ENCODE data around the gene FYN. TPM values are rescaled to one million over a fixed set of nuclear protein-coding genes. Genes with fewer than 3 reads are reported as not detected.
A peak's percentile ranks its signal among the peaks of the same experiment; 100 is the strongest.

FYN gene
- total RNA-seq, 1 experiment from 2014 or later, result 249 TPM

- H3K27ac ChIP-seq (ENCODE audit: low read length), result peak overlapping the region; percentile 35; the same call in 1 of the 2 replicates
- H4K20me1 ChIP-seq (ENCODE audit: insufficient read depth, low read depth, low read length), result no peaks in the 10 kb centered on the region
- no peak overlapping the region for H2AFZ ChIP-seq (ENCODE audit: low read length)
- no peaks in the 10 kb centered on the region for H3K9me3 ChIP-seq (ENCODE audit: low read length)
- peaks cover 27% of the 10 kb centered on the region for H3K36me3 ChIP-seq (ENCODE audit: insufficient read depth, low read length)
- H3K9me2 ChIP-seq (replicated peaks; ENCODE audit: insufficient read depth, low read length), result no peaks in the 10 kb centered on the region
- peak overlapping the region; percentile 45 for H3K4me2 ChIP-seq (ENCODE audit: low read depth, low read length, poor library complexity, severe bottlenecking)
- H3K9ac ChIP-seq (ENCODE audit: low read length), result no peak overlapping the region
- H3K4me3 ChIP-seq (ENCODE audit: low read length), result no peak overlapping the region
- no peaks in the 10 kb centered on the region for H3K27me3 ChIP-seq (ENCODE audit: low read length)
- DNase-seq, result no peak
- peaks cover 12% of the 10 kb centered on the region; the same call in 1 of the 2 replicates for H3K79me2 ChIP-seq (ENCODE audit: low read length)
- H3K4me1 ChIP-seq (ENCODE audit: low read length), result peaks cover 42% of the 10 kb centered on the region
Observed at GRCh38 chr6:111710911-111711310, 162.3 kb downstream of the FYN start.

GRCh38 chr6:111710439-111710838 is 162.8 kb downstream of the FYN start:
- peaks cover 12% of the 10 kb centered on the region; the same call in 1 of the 2 replicates for H3K79me2 ChIP-seq (ENCODE audit: low read length)
- no peaks in the 10 kb centered on the region for H4K20me1 ChIP-seq (ENCODE audit: insufficient read depth, low read depth, low read length)
- peak overlapping the region; percentile 35 for H3K27ac ChIP-seq (ENCODE audit: low read length)
- H3K9me3 ChIP-seq (ENCODE audit: low read length), result no peaks in the 10 kb centered on the region
- H3K4me2 ChIP-seq (ENCODE audit: low read depth, low read length, poor library complexity, severe bottlenecking), result peak overlapping the region; percentile 45
- H3K36me3 ChIP-seq (ENCODE audit: insufficient read depth, low read length), result peaks cover 29% of the 10 kb centered on the region
- DNase-seq, result no peak
- H3K9ac ChIP-seq (ENCODE audit: low read length), result no peak overlapping the region; the same call in 1 of the 2 replicates
- no peak overlapping the region for H2AFZ ChIP-seq (ENCODE audit: low read length)
- H3K4me1 ChIP-seq (ENCODE audit: low read length), result peaks cover 43% of the 10 kb centered on the region
- no peaks in the 10 kb centered on the region for H3K27me3 ChIP-seq (ENCODE audit: low read length)
- H3K4me3 ChIP-seq (ENCODE audit: low read length), result peak overlapping the region; percentile 22; the same call in 1 of the 2 replicates
- H3K9me2 ChIP-seq (replicated peaks; ENCODE audit: insufficient read depth, low read length), result no peaks in the 10 kb centered on the region

GRCh38 chr6:111709615-111710398 is 163.4 kb downstream of the FYN start:
- H3K79me2 ChIP-seq (ENCODE audit: low read length), result peaks cover 12% of the 10 kb centered on the region; the same call in 1 of the 2 replicates
- no peaks in the 10 kb centered on the region for H3K27me3 ChIP-seq (ENCODE audit: low read length)
- peak overlapping the region; percentile 45 for H3K4me2 ChIP-seq (ENCODE audit: low read depth, low read length, poor library complexity, severe bottlenecking)
- no peaks in the 10 kb centered on the region for H4K20me1 ChIP-seq (ENCODE audit: insufficient read depth, low read depth, low read length)
- H2AFZ ChIP-seq (ENCODE audit: low read length), result no peak overlapping the region
- no peaks in the 10 kb centered on the region for H3K9me2 ChIP-seq (replicated peaks; ENCODE audit: insufficient read depth, low read length)
- H3K36me3 ChIP-seq (ENCODE audit: insufficient read depth, low read length), result peaks cover 29% of the 10 kb centered on the region
- peak overlapping the region; percentile 35 for H3K27ac ChIP-seq (ENCODE audit: low read length)
- H3K4me1 ChIP-seq (ENCODE audit: low read length), result peaks cover 43% of the 10 kb centered on the region
- DNase-seq, result peak; percentile 87
- H3K9me3 ChIP-seq (ENCODE audit: low read length), result no peaks in the 10 kb centered on the region
- H3K4me3 ChIP-seq (ENCODE audit: low read length), result peak overlapping the region; percentile 22; the same call in 1 of the 2 replicates
- H3K9ac ChIP-seq (ENCODE audit: low read length), result no peak overlapping the region; the same call in 1 of the 2 replicates

- Histone ChIP-seq H3K27ac (ENCODE audit: low read length) (no peak overlapping the region), H3K36me3 (ENCODE audit: insufficient read depth, low read length) (peaks cover 26% of the 10 kb centered on the region)
Observed at GRCh38 chr6:111709201-111709600, 164.1 kb downstream of the FYN start.

GRCh38 chr6:111707773-111708172 is 165.5 kb downstream of the FYN start:
- Histone ChIP-seq H3K79me2 (ENCODE audit: low read length) (peaks cover 12% of the 10 kb centered on the region; the same call in 1 of the 2 replicates), H3K9ac (ENCODE audit: low read length) (no peak overlapping the region; the same call in 1 of the 2 replicates), H3K9me3 (ENCODE audit: low read length) (no peaks in the 10 kb centered on the region), H3K36me3 (ENCODE audit: insufficient read depth, low read length) (peaks cover 25% of the 10 kb centered on the region; the same call in 1 of the 2 replicates), H3K4me2 (ENCODE audit: low read depth, low read length, poor library complexity, severe bottlenecking) (no peak overlapping the region), H4K20me1 (ENCODE audit: insufficient read depth, low read depth, low read length) (no peaks in the 10 kb centered on the region), H3K27ac (ENCODE audit: low read length) (no peak overlapping the region), H3K9me2 (replicated peaks; ENCODE audit: insufficient read depth, low read length) (no peaks in the 10 kb centered on the region), H3K4me1 (ENCODE audit: low read length) (peaks cover 52% of the 10 kb centered on the region), H3K27me3 (ENCODE audit: low read length) (no peaks in the 10 kb centered on the region), H3K4me3 (ENCODE audit: low read length) (no peak overlapping the region), H2AFZ (ENCODE audit: low read length) (no peak overlapping the region)
- no peak for DNase-seq

More at GRCh38 chr6:111709201-111709600, 164.1 kb downstream of the FYN start:
- no peaks in the 10 kb centered on the region for H3K27me3 ChIP-seq (ENCODE audit: low read length)
- no peaks in the 10 kb centered on the region for H4K20me1 ChIP-seq (ENCODE audit: insufficient read depth, low read depth, low read length)
- H3K9me2 ChIP-seq (replicated peaks; ENCODE audit: insufficient read depth, low read length), result no peaks in the 10 kb centered on the region
- no peak for DNase-seq
- H3K9ac ChIP-seq (ENCODE audit: low read length), result no peak overlapping the region
- H2AFZ ChIP-seq (ENCODE audit: low read length), result no peak overlapping the region
- no peaks in the 10 kb centered on the region for H3K9me3 ChIP-seq (ENCODE audit: low read length)
- no peak overlapping the region for H3K4me3 ChIP-seq (ENCODE audit: low read length)
- H3K4me1 ChIP-seq (ENCODE audit: low read length), result peaks cover 45% of the 10 kb centered on the region
- H3K79me2 ChIP-seq (ENCODE audit: low read length), result peaks cover 12% of the 10 kb centered on the region; the same call in 1 of the 2 replicates
- H3K4me2 ChIP-seq (ENCODE audit: low read depth, low read length, poor library complexity, severe bottlenecking), result no peak overlapping the region

- no peak overlapping the region for H2AFZ ChIP-seq (ENCODE audit: low read length)
- H4K20me1 ChIP-seq (ENCODE audit: insufficient read depth, low read depth, low read length), result no peaks in the 10 kb centered on the region
- H3K4me2 ChIP-seq (ENCODE audit: low read depth, low read length, poor library complexity, severe bottlenecking), result no peak overlapping the region
- peaks cover 12% of the 10 kb centered on the region; the same call in 1 of the 2 replicates for H3K79me2 ChIP-seq (ENCODE audit: low read length)
- H3K9me3 ChIP-seq (ENCODE audit: low read length), result no peaks in the 10 kb centered on the region
- H3K4me3 ChIP-seq (ENCODE audit: low read length), result no peak overlapping the region
- no peaks in the 10 kb centered on the region for H3K9me2 ChIP-seq (replicated peaks; ENCODE audit: insufficient read depth, low read length)
- peaks cover 34% of the 10 kb centered on the region; the same call in 1 of the 2 replicates for H3K36me3 ChIP-seq (ENCODE audit: insufficient read depth, low read length)
- peaks cover 50% of the 10 kb centered on the region for H3K4me1 ChIP-seq (ENCODE audit: low read length)
- H3K27ac ChIP-seq (ENCODE audit: low read length), result peak overlapping the region; percentile 20; the same call in 1 of the 2 replicates
- no peak for DNase-seq
- H3K9ac ChIP-seq (ENCODE audit: low read length), result no peak overlapping the region
- no peaks in the 10 kb centered on the region for H3K27me3 ChIP-seq (ENCODE audit: low read length)
Observed at GRCh38 chr6:111706841-111707391, 166.3 kb downstream of the FYN start.

GRCh38 chr6:111703723-111704122 is 169.5 kb downstream of the FYN start:
- Histone ChIP-seq H3K4me1 (ENCODE audit: low read length) (peaks cover 28% of the 10 kb centered on the region), H3K27ac (ENCODE audit: low read length) (no peak overlapping the region), H3K4me2 (ENCODE audit: low read depth, low read length, poor library complexity, severe bottlenecking) (no peak overlapping the region), H2AFZ (ENCODE audit: low read length) (no peak overlapping the region), H3K4me3 (ENCODE audit: low read length) (no peak overlapping the region), H3K27me3 (ENCODE audit: low read length) (no peaks in the 10 kb centered on the region), H3K9ac (ENCODE audit: low read length) (no peak overlapping the region), H3K9me2 (replicated peaks; ENCODE audit: insufficient read depth, low read length) (no peaks in the 10 kb centered on the region), H3K9me3 (ENCODE audit: low read length) (no peaks in the 10 kb centered on the region), H3K79me2 (ENCODE audit: low read length) (peaks cover 7% of the 10 kb centered on the region; the same call in 1 of the 2 replicates), H4K20me1 (ENCODE audit: insufficient read depth, low read depth, low read length) (no peaks in the 10 kb centered on the region), H3K36me3 (ENCODE audit: insufficient read depth, low read length) (peaks cover 46% of the 10 kb centered on the region; the same call in 1 of the 2 replicates)
- DNase-seq, result no peak

- no peaks in the 10 kb centered on the region for H4K20me1 ChIP-seq (ENCODE audit: insufficient read depth, low read depth, low read length)
- H3K9ac ChIP-seq (ENCODE audit: low read length), result no peak overlapping the region
- H3K27ac ChIP-seq (ENCODE audit: low read length), result no peak overlapping the region
- no peaks in the 10 kb centered on the region for H3K9me2 ChIP-seq (replicated peaks; ENCODE audit: insufficient read depth, low read length)
- peaks cover 24% of the 10 kb centered on the region for H3K4me1 ChIP-seq (ENCODE audit: low read length)
- H2AFZ ChIP-seq (ENCODE audit: low read length), result no peak overlapping the region
- H3K36me3 ChIP-seq (ENCODE audit: insufficient read depth, low read length), result peaks cover 43% of the 10 kb centered on the region; the same call in 1 of the 2 replicates
- no peak for DNase-seq
- H3K27me3 ChIP-seq (ENCODE audit: low read length), result no peaks in the 10 kb centered on the region
- no peak overlapping the region for H3K4me2 ChIP-seq (ENCODE audit: low read depth, low read length, poor library complexity, severe bottlenecking)
- H3K79me2 ChIP-seq (ENCODE audit: low read length), result peaks cover 4% of the 10 kb centered on the region; the same call in 1 of the 2 replicates
- no peak overlapping the region for H3K4me3 ChIP-seq (ENCODE audit: low read length)
- no peaks in the 10 kb centered on the region for H3K9me3 ChIP-seq (ENCODE audit: low read length)
Observed at GRCh38 chr6:111702268-111702667, 171.0 kb downstream of the FYN start.

All from Karpas-422 (cell line).